Measurements from ENCODE around the gene TUT4.

TUT4 gene

GRCh38 chr1:52432807-52433206, 120.1 kb downstream of the TUT4 start:
- TF ChIP-seq, protein P1, sequence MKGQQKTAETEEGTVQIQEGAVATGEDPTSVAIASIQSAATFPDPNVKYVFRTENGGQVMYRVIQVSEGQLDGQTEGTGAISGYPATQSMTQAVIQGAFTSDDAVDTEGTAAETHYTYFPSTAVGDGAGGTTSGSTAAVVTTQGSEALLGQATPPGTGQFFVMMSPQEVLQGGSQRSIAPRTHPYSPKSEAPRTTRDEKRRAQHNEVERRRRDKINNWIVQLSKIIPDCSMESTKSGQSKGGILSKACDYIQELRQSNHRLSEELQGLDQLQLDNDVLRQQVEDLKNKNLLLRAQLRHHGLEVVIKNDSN (IDR thresholded peaks at IDR 0.05) = no peak
- TF ChIP-seq YY1 (IDR thresholded peaks at IDR 0.05; ENCODE audit: low read depth) (no peak), RAD21 (IDR thresholded peaks at IDR 0.05; ENCODE audit: low read depth) (no peak), TAF1 (IDR thresholded peaks at IDR 0.05; ENCODE audit: low read depth) (no peak), ZBTB7A (IDR thresholded peaks at IDR 0.05; ENCODE audit: low read depth) (no peak), EP300 (IDR thresholded peaks at IDR 0.05; ENCODE audit: borderline replicate concordance) (no peak), CREB1 (IDR thresholded peaks at IDR 0.05; ENCODE audit: low read depth) (no peak), CEBPB (IDR thresholded peaks at IDR 0.05) (no peak), REST (IDR thresholded peaks at IDR 0.05; ENCODE audit: low read depth) (no peak), MAX (IDR thresholded peaks at IDR 0.05) (no peak), FOXM1 (IDR thresholded peaks at IDR 0.05; ENCODE audit: borderline replicate concordance, low read depth) (no peak), TCF12 (IDR thresholded peaks at IDR 0.05; ENCODE audit: low read depth) (no peak), NFIC (IDR thresholded peaks at IDR 0.05) (no peak), TEAD4 (IDR thresholded peaks at IDR 0.05) (no peak), EGR1 (IDR thresholded peaks at IDR 0.05) (no peak)

GRCh38 chr1:52427152-52427551, 125.7 kb downstream of the TUT4 start:
- no peak for TF ChIP-seq MAX (IDR thresholded peaks at IDR 0.05)
- TF ChIP-seq TEAD4 (IDR thresholded peaks at IDR 0.05) = no peak
- TF ChIP-seq NFIC (IDR thresholded peaks at IDR 0.05) = no peak
- TF ChIP-seq, protein P1 (IDR thresholded peaks at IDR 0.05) = no peak
- no peak for TF ChIP-seq EP300 (IDR thresholded peaks at IDR 0.05; ENCODE audit: borderline replicate concordance)
- TF ChIP-seq RAD21 (IDR thresholded peaks at IDR 0.05; ENCODE audit: low read depth) = no peak
- TF ChIP-seq CEBPB (IDR thresholded peaks at IDR 0.05) = no peak
- no peak for TF ChIP-seq TCF12 (IDR thresholded peaks at IDR 0.05; ENCODE audit: low read depth)
- TF ChIP-seq REST (IDR thresholded peaks at IDR 0.05; ENCODE audit: low read depth) = no peak
- TF ChIP-seq TAF1 (IDR thresholded peaks at IDR 0.05; ENCODE audit: low read depth) = no peak
- TF ChIP-seq FOXM1 (IDR thresholded peaks at IDR 0.05; ENCODE audit: borderline replicate concordance, low read depth) = no peak
- no peak for TF ChIP-seq ZBTB7A (IDR thresholded peaks at IDR 0.05; ENCODE audit: low read depth)
- TF ChIP-seq EGR1 (IDR thresholded peaks at IDR 0.05) = no peak
- TF ChIP-seq CREB1 (IDR thresholded peaks at IDR 0.05; ENCODE audit: low read depth) = no peak
- no peak for TF ChIP-seq YY1 (IDR thresholded peaks at IDR 0.05; ENCODE audit: low read depth)

DNA sequence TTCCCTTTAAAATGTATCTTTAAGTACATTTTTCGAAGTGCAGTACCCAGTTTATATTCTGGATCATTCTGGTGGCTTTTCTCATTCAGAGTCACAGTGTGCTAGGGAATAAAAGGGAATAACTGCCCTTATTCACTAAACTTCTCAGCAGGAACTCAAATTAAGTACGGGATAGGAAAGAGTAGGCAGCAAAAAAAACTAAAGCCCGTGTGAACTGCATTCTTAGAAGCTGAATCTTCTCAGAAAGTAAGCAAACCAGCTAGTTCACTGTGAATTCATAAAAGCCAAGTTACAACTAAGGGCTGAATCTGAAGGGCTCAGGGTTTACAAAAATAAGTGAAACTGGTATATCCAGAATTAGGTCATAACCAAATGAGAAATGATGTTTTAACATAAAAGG, 126.5 kb downstream of the TUT4 start:
- TF ChIP-seq RAD21 (IDR thresholded peaks at IDR 0.05; ENCODE audit: low read depth) (no peak), EGR1 (IDR thresholded peaks at IDR 0.05) (no peak), TEAD4 (IDR thresholded peaks at IDR 0.05) (no peak), YY1 (IDR thresholded peaks at IDR 0.05; ENCODE audit: low read depth) (no peak), EP300 (IDR thresholded peaks at IDR 0.05; ENCODE audit: borderline replicate concordance) (no peak), MAX (IDR thresholded peaks at IDR 0.05) (no peak), FOXM1 (IDR thresholded peaks at IDR 0.05; ENCODE audit: borderline replicate concordance, low read depth) (no peak), CEBPB (IDR thresholded peaks at IDR 0.05) (no peak), CREB1 (IDR thresholded peaks at IDR 0.05; ENCODE audit: low read depth) (no peak)

DNA sequence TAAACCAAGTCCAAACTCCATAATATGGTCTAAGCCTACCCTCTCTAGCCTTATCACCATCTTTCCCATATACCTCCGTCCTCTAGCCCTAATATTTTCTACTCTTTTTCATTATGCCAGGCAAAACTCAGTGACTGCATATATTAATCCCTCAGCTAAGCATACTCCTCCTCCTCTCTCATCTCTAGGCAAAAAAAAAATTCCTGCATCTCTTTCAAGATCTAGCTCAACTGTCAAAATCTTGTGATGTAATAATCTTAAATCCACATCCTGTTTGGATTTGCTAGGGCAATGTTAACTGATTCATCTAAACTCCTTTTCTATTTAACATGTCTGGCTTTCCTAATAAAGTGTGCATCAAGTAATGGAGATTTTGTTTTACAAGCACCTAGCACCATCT, 128.1 kb downstream of the TUT4 start:
- TF ChIP-seq YY1 (IDR thresholded peaks at IDR 0.05; ENCODE audit: low read depth) (no peak), RAD21 (IDR thresholded peaks at IDR 0.05; ENCODE audit: low read depth) (no peak), CEBPB (IDR thresholded peaks at IDR 0.05) (no peak), NFIC (IDR thresholded peaks at IDR 0.05) (no peak), EGR1 (IDR thresholded peaks at IDR 0.05) (no peak), EP300 (IDR thresholded peaks at IDR 0.05; ENCODE audit: borderline replicate concordance) (no peak), ZBTB7A (IDR thresholded peaks at IDR 0.05; ENCODE audit: low read depth) (no peak), FOXM1 (IDR thresholded peaks at IDR 0.05; ENCODE audit: borderline replicate concordance, low read depth) (no peak), TCF12 (IDR thresholded peaks at IDR 0.05; ENCODE audit: low read depth) (no peak), REST (IDR thresholded peaks at IDR 0.05; ENCODE audit: low read depth) (no peak)
